Measurements from ENCODE around the gene SDF4.

Gene SDF4

DNA sequence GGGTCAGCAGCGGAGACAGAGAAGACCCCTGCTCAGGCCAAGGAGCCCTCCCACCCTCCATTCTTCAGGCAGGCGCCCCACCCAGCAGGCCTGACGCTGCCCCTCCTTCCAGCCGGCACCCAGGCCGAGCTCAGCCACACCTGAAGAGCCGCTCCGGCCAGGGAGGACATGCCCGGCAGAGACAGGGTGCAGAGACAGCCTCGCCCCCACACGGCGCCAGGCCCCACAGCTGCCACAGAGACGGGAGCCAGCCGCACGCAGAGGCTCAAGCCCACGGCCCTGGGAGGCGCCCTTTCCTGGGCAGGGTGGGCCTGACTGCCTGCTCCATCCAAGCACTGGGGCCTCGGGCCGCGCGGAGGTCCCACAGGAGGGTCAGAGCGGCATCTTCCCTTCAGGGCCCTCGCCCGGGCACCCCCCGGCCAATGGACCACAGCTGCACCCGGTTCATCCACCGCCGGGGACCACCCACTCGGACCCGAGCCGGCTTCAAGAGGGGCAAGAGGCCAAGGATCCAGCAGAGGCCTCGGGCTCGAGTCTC, 52.9 kb downstream of the SDF4 start:
- TF ChIP-seq NFIC (IDR thresholded peaks at IDR 0.05) (no peak), CREB1 (IDR thresholded peaks at IDR 0.05; ENCODE audit: low read depth) (no peak)

DNA sequence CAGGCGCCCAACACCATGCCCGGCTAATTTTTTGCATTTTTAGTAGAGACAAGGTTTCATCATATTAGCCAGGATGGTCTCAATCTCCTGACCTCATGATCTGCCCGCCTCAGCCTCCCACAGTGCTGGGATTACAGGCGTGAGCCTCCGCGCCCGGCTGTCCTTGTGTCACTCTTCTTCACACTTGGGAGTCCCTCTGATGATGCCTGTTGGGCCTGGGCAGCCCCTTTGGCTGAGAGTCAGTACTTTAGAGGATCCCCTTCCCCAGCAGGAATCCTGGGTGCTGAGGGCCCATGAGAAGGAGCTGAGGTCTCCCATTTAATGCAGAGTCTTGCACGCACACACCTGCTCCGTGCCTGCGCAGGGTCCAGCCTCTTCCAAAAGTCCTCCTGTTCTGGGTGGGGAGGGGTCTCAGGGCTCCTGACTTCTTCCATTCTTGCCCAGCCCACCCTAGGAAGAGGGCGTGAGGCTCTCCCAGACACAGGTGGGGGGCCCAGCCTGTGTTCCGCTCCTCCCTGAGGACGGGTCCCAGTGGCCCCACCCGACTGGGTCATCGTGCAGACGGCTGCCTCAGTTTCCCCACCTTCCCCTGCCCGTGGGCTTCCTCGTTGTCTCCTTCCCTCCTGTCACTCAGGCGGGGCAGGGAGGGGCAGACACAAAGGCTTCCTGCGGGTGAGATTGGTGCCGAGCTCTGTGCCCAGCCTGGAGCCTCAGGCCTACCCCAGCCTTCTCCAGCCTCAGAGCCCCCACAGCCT, 54.2 kb downstream of the SDF4 start:
- TF ChIP-seq, protein P1, sequence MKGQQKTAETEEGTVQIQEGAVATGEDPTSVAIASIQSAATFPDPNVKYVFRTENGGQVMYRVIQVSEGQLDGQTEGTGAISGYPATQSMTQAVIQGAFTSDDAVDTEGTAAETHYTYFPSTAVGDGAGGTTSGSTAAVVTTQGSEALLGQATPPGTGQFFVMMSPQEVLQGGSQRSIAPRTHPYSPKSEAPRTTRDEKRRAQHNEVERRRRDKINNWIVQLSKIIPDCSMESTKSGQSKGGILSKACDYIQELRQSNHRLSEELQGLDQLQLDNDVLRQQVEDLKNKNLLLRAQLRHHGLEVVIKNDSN (IDR thresholded peaks at IDR 0.05), result no peak
- TF ChIP-seq, protein P2, sequence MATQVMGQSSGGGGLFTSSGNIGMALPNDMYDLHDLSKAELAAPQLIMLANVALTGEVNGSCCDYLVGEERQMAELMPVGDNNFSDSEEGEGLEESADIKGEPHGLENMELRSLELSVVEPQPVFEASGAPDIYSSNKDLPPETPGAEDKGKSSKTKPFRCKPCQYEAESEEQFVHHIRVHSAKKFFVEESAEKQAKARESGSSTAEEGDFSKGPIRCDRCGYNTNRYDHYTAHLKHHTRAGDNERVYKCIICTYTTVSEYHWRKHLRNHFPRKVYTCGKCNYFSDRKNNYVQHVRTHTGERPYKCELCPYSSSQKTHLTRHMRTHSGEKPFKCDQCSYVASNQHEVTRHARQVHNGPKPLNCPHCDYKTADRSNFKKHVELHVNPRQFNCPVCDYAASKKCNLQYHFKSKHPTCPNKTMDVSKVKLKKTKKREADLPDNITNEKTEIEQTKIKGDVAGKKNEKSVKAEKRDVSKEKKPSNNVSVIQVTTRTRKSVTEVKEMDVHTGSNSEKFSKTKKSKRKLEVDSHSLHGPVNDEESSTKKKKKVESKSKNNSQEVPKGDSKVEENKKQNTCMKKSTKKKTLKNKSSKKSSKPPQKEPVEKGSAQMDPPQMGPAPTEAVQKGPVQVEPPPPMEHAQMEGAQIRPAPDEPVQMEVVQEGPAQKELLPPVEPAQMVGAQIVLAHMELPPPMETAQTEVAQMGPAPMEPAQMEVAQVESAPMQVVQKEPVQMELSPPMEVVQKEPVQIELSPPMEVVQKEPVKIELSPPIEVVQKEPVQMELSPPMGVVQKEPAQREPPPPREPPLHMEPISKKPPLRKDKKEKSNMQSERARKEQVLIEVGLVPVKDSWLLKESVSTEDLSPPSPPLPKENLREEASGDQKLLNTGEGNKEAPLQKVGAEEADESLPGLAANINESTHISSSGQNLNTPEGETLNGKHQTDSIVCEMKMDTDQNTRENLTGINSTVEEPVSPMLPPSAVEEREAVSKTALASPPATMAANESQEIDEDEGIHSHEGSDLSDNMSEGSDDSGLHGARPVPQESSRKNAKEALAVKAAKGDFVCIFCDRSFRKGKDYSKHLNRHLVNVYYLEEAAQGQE (IDR thresholded peaks at IDR 0.05; ENCODE audit: low read depth), result no peak

DNA sequence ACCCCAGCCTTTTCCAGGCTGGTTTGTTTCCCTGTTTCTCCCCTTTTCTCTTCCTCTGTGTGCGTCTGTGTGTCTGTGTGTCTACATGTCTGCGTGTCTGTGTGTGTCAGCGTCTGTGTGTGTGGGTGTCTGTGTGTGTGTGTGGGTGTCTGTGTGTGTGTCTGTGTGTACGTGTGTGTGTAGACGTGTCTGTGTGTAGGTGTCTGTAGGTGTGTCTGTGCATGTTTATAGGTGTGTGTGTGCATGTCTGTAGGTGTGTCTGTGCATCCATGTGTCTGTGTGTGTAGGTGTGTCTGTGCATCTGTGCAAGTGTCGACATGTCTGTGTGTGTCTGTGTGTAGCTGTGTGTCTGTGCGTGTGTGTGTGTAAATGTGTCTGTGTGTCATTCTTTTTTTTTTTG, 54.9 kb downstream of the SDF4 start:
- TF ChIP-seq ZBTB7A (IDR thresholded peaks at IDR 0.05; ENCODE audit: low read depth) (no peak), RAD21 (IDR thresholded peaks at IDR 0.05; ENCODE audit: low read depth) (no peak), TEAD4 (IDR thresholded peaks at IDR 0.05) (no peak)

DNA sequence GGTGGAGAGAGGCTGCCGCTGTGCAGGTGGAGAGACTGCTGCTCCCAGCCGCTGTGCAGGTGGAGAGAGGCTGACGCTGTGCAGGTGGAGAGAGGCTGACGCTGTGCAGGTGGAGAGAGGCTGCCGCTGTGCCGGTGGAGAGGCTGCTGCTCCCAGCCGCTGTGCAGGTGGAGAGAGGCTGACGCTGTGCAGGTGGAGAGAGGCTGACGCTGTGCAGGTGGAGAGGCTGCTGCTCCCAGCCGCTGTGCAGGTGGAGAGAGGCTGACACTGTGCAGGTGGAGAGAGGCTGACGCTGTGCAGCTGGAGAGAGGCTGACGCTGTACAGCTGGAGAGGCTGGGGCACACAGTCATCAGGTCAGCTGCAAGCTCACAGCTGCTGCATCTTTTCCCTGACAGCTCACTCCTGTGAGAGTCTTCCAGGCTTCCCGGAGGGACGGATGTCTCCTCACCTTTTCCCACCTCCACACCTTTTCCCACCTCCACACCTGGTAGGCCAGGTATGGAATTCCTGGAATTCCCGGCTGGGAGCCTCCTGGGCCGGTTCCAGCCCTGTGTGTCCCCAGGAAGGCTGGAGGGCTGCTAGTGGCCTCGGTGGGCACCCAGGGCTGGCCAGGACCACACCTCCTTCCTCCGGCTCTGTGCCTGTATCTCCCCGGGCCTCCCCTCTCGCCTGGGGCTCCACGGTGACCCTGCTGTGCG, 55.6 kb downstream of the SDF4 start:
- TF ChIP-seq ZBTB7A (IDR thresholded peaks at IDR 0.05; ENCODE audit: low read depth) (0 out of 2 replicates have a peak, but pooled peaks have one; percentile 53), TCF12 (IDR thresholded peaks at IDR 0.05; ENCODE audit: low read depth) (peak; percentile 90), TEAD4 (IDR thresholded peaks at IDR 0.05) (peak; percentile 93), EGR1 (IDR thresholded peaks at IDR 0.05) (peak; percentile 49; the same call in 1 of the 2 replicates), EP300 (IDR thresholded peaks at IDR 0.05; ENCODE audit: borderline replicate concordance) (peak; percentile 21; the same call in 1 of the 2 replicates)

DNA sequence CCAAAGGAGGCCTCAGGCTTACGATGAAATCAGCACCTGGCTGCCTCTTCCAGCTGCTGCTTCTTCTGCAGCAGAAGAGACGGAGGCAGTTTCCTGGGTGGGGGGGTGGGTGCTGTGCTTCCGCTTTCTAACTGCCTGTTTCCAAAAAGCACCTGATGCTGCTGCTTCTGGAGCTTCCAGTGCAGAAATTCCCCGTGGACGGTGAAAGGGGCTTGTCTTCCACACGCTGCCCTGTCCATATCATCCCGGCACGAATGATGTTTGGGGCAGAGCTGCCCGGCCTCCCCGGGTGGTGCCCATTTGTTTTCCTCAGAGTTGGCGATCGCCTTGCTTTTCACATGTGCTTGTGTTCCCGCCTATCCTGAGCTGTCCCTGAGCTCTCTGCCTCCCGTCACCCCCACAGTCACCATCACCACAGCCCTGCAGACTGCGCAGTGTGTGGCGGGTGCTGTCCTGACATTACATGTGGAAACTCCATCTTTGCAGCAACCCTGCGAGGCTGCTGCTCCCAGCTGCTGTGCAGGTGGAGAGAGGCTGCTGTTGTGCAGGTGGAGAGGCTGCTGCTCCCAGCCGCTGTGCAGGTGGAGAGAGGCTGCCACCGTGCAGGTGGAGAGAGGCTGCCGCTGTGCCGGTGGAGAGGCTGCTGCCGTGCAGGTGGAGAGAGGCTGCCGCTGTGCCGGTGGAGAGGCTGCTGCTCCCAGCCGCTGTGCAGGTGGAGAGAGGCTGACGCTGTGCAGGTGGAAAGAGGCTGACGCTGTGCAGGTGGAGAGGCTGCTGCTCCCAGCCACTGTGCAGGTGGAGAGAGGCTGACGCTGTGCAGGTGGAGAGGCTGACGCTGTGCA, 56.4 kb downstream of the SDF4 start:
- no peak for TF ChIP-seq YY1 (IDR thresholded peaks at IDR 0.05; ENCODE audit: low read depth)
- TF ChIP-seq CEBPB (IDR thresholded peaks at IDR 0.05), result no peak
- no peak for TF ChIP-seq FOXM1 (IDR thresholded peaks at IDR 0.05; ENCODE audit: borderline replicate concordance, low read depth)
- TF ChIP-seq EP300 (IDR thresholded peaks at IDR 0.05; ENCODE audit: borderline replicate concordance), result no peak
- TF ChIP-seq, protein P3, sequence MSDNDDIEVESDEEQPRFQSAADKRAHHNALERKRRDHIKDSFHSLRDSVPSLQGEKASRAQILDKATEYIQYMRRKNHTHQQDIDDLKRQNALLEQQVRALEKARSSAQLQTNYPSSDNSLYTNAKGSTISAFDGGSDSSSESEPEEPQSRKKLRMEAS (IDR thresholded peaks at IDR 0.05), result no peak; the same call in 1 of the 2 replicates
- no peak for TF ChIP-seq TCF12 (IDR thresholded peaks at IDR 0.05; ENCODE audit: low read depth)
- TF ChIP-seq, protein P2 (IDR thresholded peaks at IDR 0.05; ENCODE audit: low read depth), result no peak
- TF ChIP-seq RAD21 (IDR thresholded peaks at IDR 0.05; ENCODE audit: low read depth), result no peak
- TF ChIP-seq TEAD4 (IDR thresholded peaks at IDR 0.05), result no peak

DNA sequence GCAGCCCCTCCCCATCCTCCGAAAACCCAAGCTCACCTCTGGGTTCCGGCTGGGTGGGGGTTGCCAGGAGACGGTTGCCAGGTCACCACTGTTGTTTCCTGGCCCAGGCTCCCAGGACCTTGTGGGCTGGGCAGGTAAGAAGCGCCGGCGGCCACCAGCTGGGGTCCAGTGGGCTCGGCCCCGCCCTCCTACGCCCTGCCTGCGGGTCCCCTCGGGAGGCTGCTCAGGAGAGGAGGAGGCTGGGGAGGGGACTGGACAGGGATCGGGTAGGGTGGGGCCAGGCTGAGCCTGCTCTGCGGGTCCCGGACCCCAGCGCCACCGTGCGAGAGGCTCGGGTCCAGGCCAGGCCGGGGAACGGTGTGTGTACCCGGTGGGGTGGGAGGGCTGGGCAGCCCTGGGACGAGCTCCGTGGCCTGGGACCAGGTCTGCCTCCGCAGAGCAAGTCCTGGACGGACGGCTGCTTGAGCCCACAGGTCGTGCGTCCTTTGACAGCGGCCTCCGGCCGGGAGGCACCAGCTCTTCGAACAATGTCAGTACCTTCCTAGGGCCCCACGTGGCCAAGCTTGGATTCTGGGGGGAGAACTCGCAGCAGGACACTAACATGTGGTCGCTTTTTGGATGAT, 57.9 kb downstream of the SDF4 start, which contains the start of gene TTLL10:
Gene TTLL10 (plus strand): TSS at position 88 of the 623 bp plus-strand sequence. CDS start 5,336 bp downstream, outside the sequence.
- no peak for TF ChIP-seq EP300 (IDR thresholded peaks at IDR 0.05; ENCODE audit: borderline replicate concordance)
- no peak for TF ChIP-seq TCF12 (IDR thresholded peaks at IDR 0.05; ENCODE audit: low read depth)
- TF ChIP-seq NFIC (IDR thresholded peaks at IDR 0.05), result no peak
- TF ChIP-seq CEBPB (IDR thresholded peaks at IDR 0.05), result no peak
- TF ChIP-seq, protein P3 (IDR thresholded peaks at IDR 0.05), result no peak
- TF ChIP-seq YY1 (IDR thresholded peaks at IDR 0.05; ENCODE audit: low read depth), result no peak
- TF ChIP-seq TEAD4 (IDR thresholded peaks at IDR 0.05), result no peak
- no peak for TF ChIP-seq EGR1 (IDR thresholded peaks at IDR 0.05)
- no peak for TF ChIP-seq TAF1 (IDR thresholded peaks at IDR 0.05; ENCODE audit: low read depth)
- no peak for TF ChIP-seq CREB1 (IDR thresholded peaks at IDR 0.05; ENCODE audit: low read depth)
- no peak for TF ChIP-seq ZBTB7A (IDR thresholded peaks at IDR 0.05; ENCODE audit: low read depth)
- TF ChIP-seq RAD21 (IDR thresholded peaks at IDR 0.05; ENCODE audit: low read depth), result no peak
- no peak for TF ChIP-seq FOXM1 (IDR thresholded peaks at IDR 0.05; ENCODE audit: borderline replicate concordance, low read depth)
- TF ChIP-seq, protein P1 (IDR thresholded peaks at IDR 0.05), result no peak

Data from Ishikawa (cell line).